Endothelial cell of umbilical vein (primary cell): ENCODE measurements around the gene SLC24A3. TPM values are rescaled to one million over a fixed set of nuclear protein-coding genes. Genes with fewer than 3 reads are reported as not detected.

Experiments
- BruUV-seq: library from RNA; stranded (reverse); fragments of 400-500 nt; replicated peaks from 2 replicates; lab custom pipeline; 2021; lab: Mats Ljungman, UMichigan
- CTCF ChIA-PET: fragments of 300-600, 350-600 bp; sonication (Branson Sonifier 250); formaldehyde crosslinking; loops from one replicate; lab custom pipeline; 2021; ENCODE audit warnings: antibody characterized with exemption, inconsistent platforms; lab: Charles Lee
- POLR2A ChIA-PET: fragments of 300-600, 350-600 bp; sonication (Branson Sonifier 250); formaldehyde crosslinking; loops from one replicate; lab custom pipeline; 2021; ENCODE audit warnings: antibody characterized with exemption, inconsistent platforms; lab: Charles Lee
- DNase-seq: peaks from one replicate; pipeline ENCODE4 v3.0.0-alpha.2; 2011; ENCODE audit warnings: low read depth, low spot score
- FAIRE-seq: peaks from 2 replicates; lab custom pipeline; 2011; peaks lifted over from hg19 to GRCh38; lab: Jason Lieb, UNC
- H2AFZ ChIP-seq: 2 replicates; pipeline ENCODE4 v1.6.0; 2012; ENCODE audit warnings: low read depth, low read length, control low read depth, inconsistent platforms
- H3K27ac ChIP-seq: 2 replicates; pipeline ENCODE4 v1.5.1; 2011; ENCODE audit warnings: low read depth, mild to moderate bottlenecking, control low read depth, low read length, moderate library complexity; ENCODE audit not compliant: insufficient read depth
- H3K27me3 ChIP-seq, 2 experiments: 2 replicates each; pipeline versions ENCODE4 v1.6.0 to v1.6.1; 2011; ENCODE audit warnings: low read length in 2 of 2, mixed read lengths in 1 of 2; ENCODE audit not compliant: control insufficient read depth in 2 of 2, insufficient read depth in 2 of 2
- H3K36me3 ChIP-seq, 2 experiments: 2 replicates in 1 of 2; 3 replicates in 1 of 2; pipeline ENCODE4 v1.5.1; 2011; ENCODE audit warnings: low read length in 2 of 2, mild to moderate bottlenecking in 1 of 2, moderate library complexity in 1 of 2; ENCODE audit not compliant: control insufficient read depth in 2 of 2, insufficient read depth in 2 of 2; ENCODE audit errors: extremely low read depth in 1 of 2
- H3K4me1 ChIP-seq: 3 replicates; pipeline ENCODE4 v1.5.1; 2011; ENCODE audit warnings: mild to moderate bottlenecking, low read length; ENCODE audit not compliant: control insufficient read depth, insufficient read depth; ENCODE audit errors: extremely low read depth
- H3K4me2 ChIP-seq: 2 replicates; pipeline ENCODE4 v1.6.1; 2011; ENCODE audit warnings: low read length, control low read depth, mixed read lengths; ENCODE audit not compliant: insufficient read depth
- H3K4me3 ChIP-seq, 3 experiments: fragments of 200-600 bp in 1 of 3; sonication (generic), shearing (Covaris generic) in 1 of 3; replicated peaks in 1 of 3; 2 replicates each; pipeline ENCODE4 v1.5.1; 2011 to 2016; ENCODE audit warnings: control low read depth in 3 of 3, low read length in 3 of 3, mild to moderate bottlenecking in 2 of 3, inconsistent platforms in 1 of 3, low read depth in 1 of 3, moderate library complexity in 1 of 3; ENCODE audit not compliant: insufficient read depth in 1 of 3
- H3K79me2 ChIP-seq: 2 replicates; pipeline ENCODE4 v1.6.0; 2012; ENCODE audit warnings: low read length, inconsistent platforms; ENCODE audit not compliant: control insufficient read depth, insufficient read depth
- H3K9ac ChIP-seq: replicated peaks from 2 replicates; pipeline ENCODE3; 2011; ENCODE audit warnings: low read length, control low read depth; ENCODE audit not compliant: insufficient read depth; ENCODE audit errors: extremely low read depth
- H3K9me1 ChIP-seq: replicated peaks from 3 replicates; pipeline ENCODE4 v1.6.0; 2011; ENCODE audit warnings: mild to moderate bottlenecking, low read length; ENCODE audit not compliant: control insufficient read depth, insufficient read depth; ENCODE audit errors: extremely low read depth
- H3K9me3 ChIP-seq: replicated peaks from 2 replicates; pipeline ENCODE4 v1.5.1; 2012; ENCODE audit warnings: low read length, inconsistent platforms; ENCODE audit not compliant: control insufficient read depth, insufficient read depth
- H4K20me1 ChIP-seq: replicated peaks from 2 replicates; pipeline ENCODE3; 2011; ENCODE audit warnings: mild to moderate bottlenecking, low read length; ENCODE audit not compliant: control insufficient read depth, insufficient read depth; ENCODE audit errors: extremely low read depth
- CTCF ChIP-seq, 2 donors: IDR thresholded peaks; 1 replicate in 1 of 2; 2 replicates in 1 of 2; pipeline ENCODE4 v1.5.1; 2011; ENCODE audit warnings: low read length in 2 of 2, mild to moderate bottlenecking in 2 of 2, moderate library complexity in 2 of 2, control low read depth in 1 of 2, inconsistent platforms in 1 of 2, low read depth in 1 of 2; ENCODE audit not compliant: insufficient read depth in 1 of 2; ENCODE audit errors: extremely low read depth in 1 of 2
- EZH2 ChIP-seq: IDR thresholded peaks from 2 replicates; pipeline ENCODE4 v1.6.1; 2012; ENCODE audit warnings: borderline replicate concordance, low read depth, mild to moderate bottlenecking, moderate library complexity, low read length, inconsistent platforms; ENCODE audit not compliant: severe bottlenecking
- FOS ChIP-seq: IDR thresholded peaks from 2 replicates; pipeline ENCODE4 v1.6.1; 2011; ENCODE audit warnings: mild to moderate bottlenecking, low read length, moderate library complexity, borderline replicate concordance; ENCODE audit not compliant: insufficient read depth
- GATA2 ChIP-seq: IDR thresholded peaks from 2 replicates; pipeline ENCODE4 v1.7.0; 2011; ENCODE audit warnings: low read depth, mild to moderate bottlenecking, moderate library complexity, mixed read lengths, low read length; ENCODE audit not compliant: insufficient read length, insufficient read depth
- JUN ChIP-seq: IDR thresholded peaks from 2 replicates; pipeline ENCODE4 v1.6.1; 2011; ENCODE audit warnings: borderline replicate concordance, low read depth; ENCODE audit not compliant: insufficient read length, insufficient read depth
- MAX ChIP-seq: IDR thresholded peaks from 2 replicates; pipeline ENCODE4 v1.6.1; 2011; ENCODE audit not compliant: insufficient read depth, insufficient read length
- MYC ChIP-seq: IDR thresholded peaks from one replicate; pipeline ENCODE4 v1.6.1; 2011; ENCODE audit warnings: mild to moderate bottlenecking, low read depth, low read length
- POLR2A ChIP-seq: IDR thresholded peaks from 2 replicates; pipeline ENCODE4 v1.6.1; 2012; ENCODE audit warnings: low read depth, mild to moderate bottlenecking, control low read depth, low read length
- POLR2AphosphoS5 ChIP-seq: IDR thresholded peaks from 2 replicates; pipeline ENCODE4 v1.6.1; 2012; ENCODE audit warnings: low read depth, mild to moderate bottlenecking, control low read depth, low read length, moderate library complexity; ENCODE audit not compliant: insufficient read depth
- dilution Hi-C: fragments of 300-500 bp; cut with MboI; formaldehyde crosslinking; loops from one replicate; pipeline ENCODE4 v1.15.0; 2019; ENCODE audit warnings: low sequenced_read_pairs; ENCODE audit not compliant: extremely low pct_ligation_motif_present
- intact Hi-C: fragments of 100-400 bp; cut with micrococcal nuclease; formaldehyde crosslinking; loops from one replicate; pipeline ENCODE4 v1.10.0; 2022
- polyA plus RNA-seq, 4 experiments: library from polyadenylated mRNA; depleted of rRNA in 3 of 4; stranded (reverse) in 3 of 4; unstranded in 1 of 4; fragments of >200 nt; gene quantifications; 2 replicates each; pipeline versions ENCODE4 v1.2.1 to v1.2.3, GENCODE V29; 2011 to 2012; ENCODE audit warnings: missing spikeins in 1 of 4
- total RNA-seq: library from RNA; stranded (reverse); gene quantifications from 2 replicates; pipeline ENCODE4 v1.2.3, GENCODE V29; 2021

SLC24A3 gene
- total and polyA plus RNA-seq, 2 donors (not counting 3 experiments of a cell fraction or from before 2014, with no cell fraction given) = not detected

GRCh38 chr20:19330731-19331130 lies 118.3 kb downstream of the SLC24A3 start:
- POLR2A ChIA-PET = no interaction called here
- no peak overlapping the region for H3K4me3 ChIP-seq
- no peak overlapping the region for H3K9ac ChIP-seq
- H3K27me3 ChIP-seq = no peaks in the 10 kb centered on the region
- no peak for FAIRE-seq
- no peaks in the 10 kb centered on the region for H3K4me1 ChIP-seq
- H2AFZ ChIP-seq = no peak overlapping the region
- no TSS peak for BruUV-seq
- TF ChIP-seq JUN = no peak
- no peak for TF ChIP-seq MYC
- TF ChIP-seq FOS = no peak
- TF ChIP-seq CTCF (IDR thresholded peaks at IDR 0.05; ENCODE audit: extremely low read depth in 1 of 2, insufficient read depth in 1 of 2, low read depth in 1 of 2, low read length in 2 of 2) = no peak
- TF ChIP-seq POLR2AphosphoS5 = no peak
- no peak for TF ChIP-seq GATA2
- TF ChIP-seq MAX = no peak
- no peak for TF ChIP-seq POLR2A
- TF ChIP-seq EZH2 = no peak
- peaks cover 2% of the 10 kb centered on the region for H3K9me3 ChIP-seq
- H3K9me1 ChIP-seq = no peaks in the 10 kb centered on the region
- no peaks in the 10 kb centered on the region for H4K20me1 ChIP-seq
- no peaks in the 10 kb centered on the region for H3K36me3 ChIP-seq
- no peak overlapping the region for H3K27ac ChIP-seq
- CTCF ChIA-PET = no interaction called here
- DNase-seq = no peak
- no peaks in the 10 kb centered on the region for H3K79me2 ChIP-seq
- dilution Hi-C loops = no loop called here
- H3K4me2 ChIP-seq = no peak overlapping the region
- intact Hi-C loops = no loop called here
